GM18951 (cell line): Measurements from ENCODE around the gene GALNT2.

Experiments
- POLR2A ChIP-seq: IDR thresholded peaks from 4 replicates; pipeline ENCODE4 v1.6.1; 2011; ENCODE audit warnings: mild to moderate bottlenecking; ENCODE audit not compliant: insufficient read length, insufficient read depth; ENCODE audit errors: extremely low read depth
- in situ Hi-C: fragments of 300-500 bp; cut with MboI; formaldehyde crosslinking; loops from one replicate; pipeline ENCODE4 v1.12.0; 2022; ENCODE audit warnings: low sequenced_read_pairs, mixed read lengths, inconsistent platforms; ENCODE audit not compliant: unreplicated experiment

GALNT2 gene

DNA sequence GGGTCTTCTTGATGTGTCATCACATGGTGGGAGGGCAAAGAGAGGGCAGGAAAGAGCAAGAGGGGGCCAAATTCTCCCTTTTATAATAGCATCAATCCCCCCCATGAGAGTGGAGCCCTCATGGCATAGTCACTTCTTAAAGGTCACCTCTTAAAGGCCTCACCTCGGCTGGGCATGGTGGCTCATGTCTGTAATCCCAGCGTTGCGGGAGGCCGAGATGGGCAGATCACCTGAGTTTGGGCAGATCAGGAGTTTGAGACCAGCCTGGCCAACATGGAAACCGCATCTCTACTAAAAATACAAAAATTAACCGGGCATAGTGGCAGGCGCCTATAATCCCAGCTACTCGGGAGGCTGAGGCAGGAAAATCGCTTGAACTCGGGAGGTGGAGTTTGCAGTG, 189.0 kb downstream of the GALNT2 start:
- TF ChIP-seq POLR2A = no peak

DNA sequence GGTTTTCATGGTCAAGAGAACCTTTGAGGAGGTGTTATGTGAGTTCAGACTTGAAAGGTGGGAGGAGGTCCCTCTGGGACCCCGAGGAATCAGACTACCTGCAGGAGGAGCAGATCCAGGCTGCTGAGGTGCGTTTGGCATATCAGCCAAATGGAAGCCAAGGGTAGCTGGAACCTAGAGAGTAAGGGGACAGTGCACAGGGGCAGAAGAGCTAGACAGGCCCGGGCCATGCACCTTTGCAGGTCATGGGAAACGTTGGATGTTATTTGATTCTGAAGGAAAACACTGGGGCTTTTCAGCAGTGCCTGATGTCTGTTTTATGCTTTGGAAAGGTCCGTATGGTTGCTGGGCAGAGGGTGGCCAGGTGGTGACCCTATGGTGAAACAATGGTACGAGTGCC, 189.9 kb downstream of the GALNT2 start:
- no peak for TF ChIP-seq POLR2A
- in situ Hi-C loops = no loop called here

More for the DNA sequence above, 189.0 kb downstream of the GALNT2 start:
- in situ Hi-C loops = no loop called here

DNA sequence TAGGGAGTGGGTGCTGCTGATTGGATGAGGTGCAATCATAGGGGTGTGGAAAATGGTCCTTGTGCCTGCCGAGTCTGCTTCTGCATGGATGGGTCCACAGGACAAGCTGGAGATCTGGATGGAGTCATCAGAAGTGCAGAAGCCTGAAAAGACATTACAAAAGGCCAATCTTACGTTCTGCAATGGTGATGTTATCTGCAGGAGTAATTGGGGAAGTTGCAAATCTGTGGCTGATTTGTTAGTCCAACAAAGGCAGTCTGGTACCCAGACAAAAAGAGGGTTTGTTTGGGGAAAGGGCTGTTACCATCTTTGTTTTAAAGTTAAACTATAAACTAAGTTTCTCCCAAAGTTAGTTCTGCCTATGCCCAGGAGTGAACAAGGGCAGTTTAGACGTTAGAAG, 192.6 kb downstream of the GALNT2 start:
- no peak for TF ChIP-seq POLR2A
- in situ Hi-C loops = no loop called here

DNA sequence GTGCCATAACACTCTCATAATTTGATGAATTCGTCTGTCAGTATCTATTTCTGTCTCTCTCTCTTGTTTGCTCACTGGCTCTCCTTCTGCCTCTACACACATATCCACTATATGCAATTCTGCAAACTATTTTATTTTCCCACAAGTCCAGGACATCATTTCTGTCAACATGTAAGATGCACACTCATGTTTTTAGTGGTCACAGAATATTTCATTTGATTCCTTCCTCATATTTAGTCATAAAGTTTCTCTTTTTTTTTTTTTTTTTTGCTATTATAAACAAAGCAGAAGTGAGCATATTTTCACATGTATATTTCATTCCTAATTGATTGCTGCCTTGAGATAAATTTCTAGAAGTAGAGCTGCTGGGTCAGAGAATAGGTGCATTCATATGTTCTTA, 193.8 kb downstream of the GALNT2 start:
- in situ Hi-C loops = no loop called here
- no peak for TF ChIP-seq POLR2A

DNA sequence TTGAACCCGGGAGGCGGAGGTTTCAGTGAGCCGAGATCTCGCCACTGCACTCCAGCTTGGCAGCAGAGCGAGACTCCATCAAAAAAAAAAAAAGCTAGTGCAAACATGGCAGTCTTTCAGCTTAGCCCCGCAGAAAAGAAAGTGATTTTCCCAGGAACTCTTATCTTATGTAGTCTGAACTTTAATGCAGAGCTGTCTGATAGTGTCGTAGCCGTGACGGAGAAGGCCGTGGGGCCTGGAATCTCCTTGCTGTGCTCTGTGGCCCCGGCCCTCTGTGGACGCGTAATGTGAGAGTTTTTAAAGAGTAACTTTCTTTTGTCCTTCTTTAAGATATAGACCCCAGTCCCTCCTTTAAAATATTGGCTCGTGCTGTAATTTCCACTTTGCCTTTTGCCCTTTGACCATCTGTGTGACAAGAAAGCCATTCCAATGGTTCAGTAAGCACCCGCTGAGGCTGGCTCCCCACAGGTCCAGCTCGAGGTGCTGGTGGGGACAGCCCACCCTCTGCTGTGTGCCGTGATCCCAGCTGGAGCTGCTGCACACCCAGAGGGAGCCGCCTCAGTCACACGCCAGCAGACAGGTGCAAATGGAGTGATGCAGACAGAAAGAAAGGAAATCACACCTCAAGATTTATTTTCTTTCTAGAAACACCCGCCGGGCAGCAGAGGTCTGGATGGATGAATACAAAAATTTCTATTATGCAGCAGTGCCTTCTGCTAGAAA, 195.1 kb downstream of the GALNT2 start:
- in situ Hi-C loops = no loop called here
- TF ChIP-seq POLR2A = no peak

DNA sequence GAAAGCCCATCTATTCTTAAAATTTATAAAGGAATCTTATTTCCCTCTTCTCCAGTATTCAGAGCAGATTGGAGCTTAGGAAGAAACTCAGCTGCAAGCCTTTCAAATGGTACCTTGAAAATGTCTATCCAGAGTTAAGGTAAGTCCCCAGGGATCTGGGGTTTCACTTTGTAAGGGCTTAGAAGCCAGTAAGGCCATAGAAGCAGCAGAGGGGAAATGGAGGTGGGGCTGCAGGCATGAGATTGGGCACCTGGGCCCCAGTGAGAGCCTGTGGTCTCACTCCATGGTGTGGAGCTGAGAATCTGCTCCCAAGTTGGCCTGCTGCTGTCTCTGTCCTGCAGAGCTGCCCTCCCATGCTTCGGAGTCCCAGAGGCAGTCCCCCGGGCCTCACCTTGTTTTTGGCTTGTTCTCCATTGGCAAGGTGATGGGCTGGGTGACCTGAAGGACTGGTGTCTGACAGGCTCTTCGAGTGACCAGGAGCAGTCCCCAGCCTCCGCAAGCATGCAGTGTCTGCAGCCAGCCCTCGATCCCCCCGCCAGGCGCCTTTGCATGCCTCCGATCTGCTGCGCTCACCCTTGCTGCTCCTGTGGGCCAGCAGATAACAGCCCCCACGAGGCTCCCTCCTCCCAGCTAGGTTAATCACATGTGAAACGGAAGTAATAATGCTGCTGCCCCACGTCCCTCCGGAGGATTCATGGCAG, 196.0 kb downstream of the GALNT2 start:
- no peak for TF ChIP-seq POLR2A
- in situ Hi-C loops = no loop called here

DNA sequence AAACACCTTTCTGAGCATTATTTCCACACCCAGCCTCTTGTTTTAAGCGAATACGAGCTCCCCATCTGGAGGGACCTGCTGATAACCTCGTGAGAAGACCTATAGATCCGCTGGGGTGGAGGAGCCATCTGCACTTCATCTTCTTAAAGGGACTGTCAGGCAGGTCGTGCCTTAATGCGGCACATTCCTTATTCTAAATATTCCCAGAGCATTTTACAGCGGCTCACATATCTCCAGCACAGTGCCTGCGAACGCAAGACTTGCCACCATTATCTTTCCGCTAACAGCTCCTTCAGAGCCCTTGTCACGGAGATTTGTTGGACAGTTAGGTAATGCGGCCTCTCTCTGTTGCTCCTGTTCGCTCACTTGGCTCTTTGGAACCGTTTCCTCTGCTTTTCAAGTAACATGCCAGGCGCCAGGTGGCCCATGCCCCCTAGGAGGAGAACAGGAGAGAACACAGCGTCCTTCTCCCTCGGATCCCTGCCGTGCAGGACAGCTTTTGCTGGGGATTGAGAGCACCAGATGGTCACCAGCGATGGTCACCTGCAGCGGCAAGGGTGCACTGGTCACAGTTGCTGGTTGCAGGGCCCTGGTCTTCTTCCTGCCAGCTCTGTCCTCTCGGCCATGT, 196.6 kb downstream of the GALNT2 start:
- in situ Hi-C loops = no loop called here
- no peak for TF ChIP-seq POLR2A

DNA sequence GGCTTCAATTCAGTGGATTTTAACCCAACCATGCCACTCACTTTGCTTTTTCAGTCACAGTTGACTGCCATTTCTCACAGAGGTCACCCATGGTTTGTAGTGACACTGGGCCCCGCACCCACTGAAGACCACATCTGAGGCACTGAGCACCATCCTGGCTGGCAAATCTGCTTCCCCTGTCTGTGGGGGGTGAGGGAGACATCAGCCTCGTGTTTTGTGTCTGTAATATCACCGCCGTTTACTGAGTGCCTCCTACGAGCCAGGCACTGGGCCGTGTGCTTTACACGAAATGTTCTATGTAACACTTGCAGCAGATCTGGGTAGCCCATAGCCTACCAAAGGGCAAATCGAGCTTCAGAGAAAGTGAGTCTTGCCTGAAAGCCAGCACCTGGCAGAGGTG, 197.3 kb downstream of the GALNT2 start:
- no peak for TF ChIP-seq POLR2A
- in situ Hi-C loops = no loop called here

DNA sequence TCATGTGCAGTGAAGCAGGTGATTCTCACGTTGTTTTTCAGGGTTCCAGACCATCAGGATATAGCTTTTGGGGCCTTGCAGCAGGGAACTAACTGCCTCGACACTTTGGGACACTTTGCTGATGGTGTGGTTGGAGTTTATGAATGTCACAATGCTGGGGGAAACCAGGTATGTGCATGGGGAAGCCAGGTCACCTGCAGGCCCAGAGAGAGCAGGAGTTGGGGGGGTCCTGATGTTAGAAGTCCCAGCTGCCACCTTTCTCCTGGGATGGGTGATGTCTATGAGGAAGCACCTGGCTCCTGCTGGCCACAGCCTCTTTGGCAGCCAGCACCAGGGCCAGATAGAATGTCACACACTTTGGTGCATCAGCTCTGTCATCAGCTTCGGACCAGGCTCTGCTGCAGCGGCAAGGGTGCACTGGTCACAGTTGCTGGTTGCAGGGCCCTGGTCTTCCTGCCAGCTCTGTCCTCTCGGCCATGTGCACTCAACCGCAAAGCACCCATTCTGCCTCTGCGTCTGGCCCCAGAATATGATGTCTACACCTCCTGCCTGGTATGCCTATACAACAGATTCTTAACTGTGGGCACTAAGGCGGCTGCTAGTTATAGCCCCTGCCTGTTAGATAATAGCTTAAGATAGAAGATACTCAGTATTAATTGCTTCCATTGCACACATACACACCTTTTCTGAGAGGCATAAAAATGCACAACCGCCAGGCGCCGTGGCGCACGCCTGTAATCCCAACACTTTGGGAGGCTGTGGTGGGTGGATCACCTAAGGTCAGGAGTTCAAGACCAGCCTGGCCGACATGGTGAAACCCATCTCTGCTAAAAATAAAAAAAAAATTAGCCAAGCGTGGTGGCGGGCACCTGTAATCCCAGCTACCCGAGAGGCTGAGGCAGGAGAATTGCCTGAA, 198.4 kb downstream of the GALNT2 start:
- no peak for TF ChIP-seq POLR2A
- in situ Hi-C loops = no loop called here

DNA sequence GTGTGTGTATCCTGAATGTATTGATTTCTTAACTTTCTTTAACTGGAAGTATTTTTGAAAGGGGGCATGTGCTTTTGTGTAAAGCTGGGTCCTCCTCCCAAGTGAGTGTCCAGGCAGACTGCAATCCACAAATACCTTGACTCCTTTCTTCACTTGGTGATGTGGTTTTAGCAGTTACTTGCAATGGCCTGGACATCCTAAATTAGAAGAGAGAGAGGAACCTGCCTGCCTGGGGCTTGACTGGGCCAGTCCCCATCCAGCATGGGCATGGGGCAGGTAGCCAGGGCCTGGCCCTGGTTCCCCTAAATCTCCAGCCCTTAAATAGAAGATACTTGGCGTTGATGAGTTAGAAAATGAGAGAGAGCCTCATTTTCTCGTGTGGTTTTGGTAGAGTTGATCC, 199.4 kb downstream of the GALNT2 start:
- TF ChIP-seq POLR2A = no peak
- in situ Hi-C loops = no loop called here

DNA sequence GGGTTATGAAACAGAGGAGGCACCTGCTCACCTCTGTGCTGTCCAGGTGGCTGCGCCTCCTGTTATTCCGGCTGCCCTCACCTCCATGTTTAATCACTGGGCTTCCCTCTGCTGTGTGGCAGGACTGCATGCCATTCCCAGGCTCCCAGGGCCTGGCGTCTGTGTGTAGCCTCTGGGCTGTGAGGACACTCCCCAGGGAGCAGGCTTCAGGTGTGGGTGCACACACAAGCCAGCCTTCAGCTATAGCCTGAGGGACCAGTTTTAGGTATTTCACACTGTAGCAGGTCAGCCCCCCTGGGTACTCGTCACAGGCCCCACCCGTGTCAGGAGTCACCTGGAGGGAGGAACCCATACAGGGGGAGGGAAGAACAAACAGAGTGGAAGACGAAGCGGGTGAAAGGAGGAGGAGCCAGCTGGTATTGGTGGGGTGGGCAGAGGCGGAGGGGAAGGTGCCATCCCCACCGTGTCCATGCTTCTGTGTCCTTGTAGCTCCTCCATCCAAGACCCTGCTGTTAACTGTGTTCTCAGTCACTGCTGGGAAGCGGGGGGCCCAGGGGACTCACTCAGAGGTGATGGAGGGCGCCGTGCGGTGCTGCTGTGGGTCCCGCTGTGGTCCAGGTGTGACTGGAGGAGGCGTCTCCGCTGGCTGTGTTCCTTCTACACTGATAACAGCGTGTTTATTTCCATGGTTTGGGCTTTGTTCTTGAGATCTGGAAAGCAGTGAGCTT, 200.5 kb downstream of the GALNT2 start:
- in situ Hi-C loops = no loop called here
- no peak for TF ChIP-seq POLR2A

DNA sequence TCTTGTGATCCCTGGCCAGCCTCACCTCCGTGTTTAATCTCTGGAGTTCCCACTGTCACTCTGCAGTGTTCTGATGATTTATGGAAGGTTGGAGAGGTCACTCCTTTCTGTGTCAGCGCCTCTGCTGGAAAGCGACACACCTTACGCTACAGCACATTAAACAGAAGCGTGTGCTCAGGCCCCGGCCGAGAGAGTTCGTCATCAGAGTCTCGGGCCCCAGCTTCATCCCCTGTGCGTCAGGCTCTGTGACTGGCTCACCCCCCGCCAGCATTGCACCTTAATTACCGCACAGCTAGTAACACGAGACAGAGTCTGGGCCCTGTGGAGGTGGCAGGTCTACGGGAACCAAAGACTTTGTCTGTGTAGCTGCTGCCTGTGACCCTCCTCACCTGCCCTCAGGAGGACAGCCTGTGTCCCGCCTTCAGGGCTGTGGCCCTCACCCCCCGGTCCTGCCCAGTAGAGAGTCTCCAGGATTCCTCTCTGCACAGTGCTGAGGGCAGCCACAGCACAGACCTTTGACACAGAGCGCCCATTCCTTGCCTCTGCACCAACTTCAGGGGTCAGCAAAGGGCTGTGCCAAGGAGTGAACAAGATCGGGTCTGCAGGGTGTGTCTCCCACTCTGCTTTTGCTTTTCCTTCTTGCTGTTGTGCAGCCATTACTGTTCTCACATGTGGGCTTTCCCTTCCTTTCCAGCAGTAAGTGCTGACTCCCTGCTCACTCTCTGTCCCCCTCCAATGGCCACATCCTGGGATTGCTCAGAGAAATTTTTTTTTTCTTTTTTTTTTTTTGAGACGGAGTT, 201.5 kb downstream of the GALNT2 start:
- in situ Hi-C loops = no loop called here
- no peak for TF ChIP-seq POLR2A

DNA sequence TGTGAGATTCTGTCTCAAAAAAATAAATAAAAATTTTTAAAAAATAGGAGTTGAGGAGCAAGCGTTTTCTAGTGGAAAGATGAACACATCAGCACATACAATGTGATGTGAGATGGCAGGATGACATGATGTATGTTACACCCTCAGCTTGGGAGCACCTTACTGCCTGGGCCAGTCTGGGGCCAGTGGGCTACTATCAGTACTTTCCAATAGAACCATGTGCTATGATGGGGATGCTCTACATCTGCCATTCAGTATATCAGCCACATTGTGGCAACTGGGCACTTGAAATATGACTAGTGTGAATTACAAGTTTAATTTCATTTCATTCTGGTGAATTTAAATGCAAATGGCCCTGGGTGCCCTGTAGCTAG, 203.1 kb downstream of the GALNT2 start:
- in situ Hi-C loops = no loop called here
- TF ChIP-seq POLR2A = no peak
